Stimulated activated CD8-positive, alpha-beta memory T cell treated with anti-CD3 and anti-CD28 coated beads, Interleukin-4, amount 100 ng/mL, for 1 hour (primary cell): ENCODE measurements around the gene NUP88.
"Not testable (repeated sequence)": the region's sequence is repeated elsewhere in the genome, so short reads cannot be mapped to it uniquely, and the experiment has no call there.

Source experiments
- DNase-seq, 2 donors: peaks; one replicate each; pipeline ENCODE4 v3.0.0-alpha.2; 2020; ENCODE audit warnings: low read depth in 2 of 2, low spot score in 1 of 2

Gene NUP88

GRCh38 chr17:5419356-5419958 is at the start of gene NUP88:
Gene NUP88 (minus strand): TSS chr17:5419662. CDS start chr17:5419650, 12 bp downstream.
- DNase-seq, result peak; percentile 82 to 93

- DNase-seq, result no peak
Measured at GRCh38 chr17:5468075-5468473, 48.6 kb upstream of the NUP88 start.

GRCh38 chr17:5467416-5467815 is 48.0 kb upstream of the NUP88 start:
- no peak for DNase-seq

- no peak for DNase-seq
Measured at GRCh38 chr17:5466295-5466694, 46.8 kb upstream of the NUP88 start.

GRCh38 chr17:5464717-5465507 is 45.5 kb upstream of the NUP88 start:
- no peak for DNase-seq

- no peak for DNase-seq
Measured at GRCh38 chr17:5446786-5447185, 27.3 kb upstream of the NUP88 start.

- no peak for DNase-seq
Measured at GRCh38 chr17:5444209-5444608, 24.7 kb upstream of the NUP88 start.

GRCh38 chr17:5443728-5444127 is 24.3 kb upstream of the NUP88 start:
- no peak for DNase-seq

GRCh38 chr17:5439446-5439764 is 19.9 kb upstream of the NUP88 start:
- no peak for DNase-seq

GRCh38 chr17:5438716-5439445 is 19.4 kb upstream of the NUP88 start, which contains the start of gene C1QBP:
Gene C1QBP (minus strand): TSS chr17:5439155. CDS start chr17:5439073, 82 bp downstream.
- DNase-seq, result peak; percentile 79 to 87

- no peak for DNase-seq
Measured at GRCh38 chr17:5437721-5438317, 18.4 kb upstream of the NUP88 start.

GRCh38 chr17:5435781-5436315 is 16.4 kb upstream of the NUP88 start:
- DNase-seq, result not testable (repeated sequence)

GRCh38 chr17:5434984-5435383 is 15.5 kb upstream of the NUP88 start:
- DNase-seq, result no peak

GRCh38 chr17:5431949-5432556 is 12.6 kb upstream of the NUP88 start:
- no peak for DNase-seq

GRCh38 chr17:5431234-5431633 is 11.8 kb upstream of the NUP88 start:
- DNase-seq, result not testable (repeated sequence)

GRCh38 chr17:5430413-5430999 is 11.0 kb upstream of the NUP88 start:
- no peak for DNase-seq

- no peak for DNase-seq
Measured at GRCh38 chr17:5429191-5429887, 9.9 kb upstream of the NUP88 start.

- DNase-seq, result no peak
Measured at GRCh38 chr17:5425826-5426225, 6.4 kb upstream of the NUP88 start.

GRCh38 chr17:5424909-5425308 is 5.4 kb upstream of the NUP88 start:
- no peak for DNase-seq

GRCh38 chr17:5422505-5422904 is 3.0 kb upstream of the NUP88 start:
- DNase-seq, result no peak
